SK-N-SH (cell line): Measurements from ENCODE around the gene DPP4.

ENCODE experiments used
- CTCF ChIP-seq: fragments of 200-600 bp; sonication (generic); IDR thresholded peaks from 2 replicates; pipeline ENCODE4 v1.6.1; 2017; ENCODE audit warnings: antibody characterized with exemption, mild to moderate bottlenecking, moderate library complexity
- SMC3 ChIP-seq: IDR thresholded peaks from 2 replicates; pipeline ENCODE4 v1.6.1; 2012; ENCODE audit warnings: low read depth, low read length, improper control_type of control experiment
- USF2 ChIP-seq: fragments of 150-350 bp; IDR thresholded peaks from 2 replicates; pipeline ENCODE4 v1.6.1; 2017; ENCODE audit warnings: antibody characterized with exemption, low read length, low read depth, borderline replicate concordance
- TF ChIP-seq, protein P1 (sequence below): IDR thresholded peaks from 2 replicates; pipeline ENCODE4 v1.4.0; 2012; ENCODE audit warnings: low read depth

DNA sequence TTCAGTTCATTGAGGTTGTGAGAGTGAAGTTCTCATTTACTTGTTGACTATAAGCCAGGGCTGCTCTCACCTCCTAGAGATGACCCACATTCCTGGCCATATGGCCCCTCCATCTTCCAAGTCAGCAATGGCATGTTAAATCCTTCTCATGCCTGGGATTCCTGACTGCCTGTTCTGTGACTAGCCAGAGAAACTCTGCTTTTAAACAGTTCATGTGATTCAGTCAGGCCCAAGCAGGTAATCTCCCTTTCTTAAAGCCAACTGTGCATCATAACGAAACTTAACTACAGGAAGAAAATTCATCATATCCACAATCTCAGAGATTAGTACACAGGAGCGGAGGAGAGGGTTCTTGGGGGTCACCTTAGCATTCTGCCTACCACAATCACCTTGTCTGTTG lies 11.5 kb downstream of the DPP4 start:
- TF ChIP-seq, protein P1, sequence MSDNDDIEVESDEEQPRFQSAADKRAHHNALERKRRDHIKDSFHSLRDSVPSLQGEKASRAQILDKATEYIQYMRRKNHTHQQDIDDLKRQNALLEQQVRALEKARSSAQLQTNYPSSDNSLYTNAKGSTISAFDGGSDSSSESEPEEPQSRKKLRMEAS, result no peak
- TF ChIP-seq SMC3 (no peak), CTCF (no peak), USF2 (no peak)
